Astrocyte (in vitro differentiated cells and primary cell): ENCODE results near the gene PLEKHA7. TPM values are rescaled to one million over a fixed set of nuclear protein-coding genes. Genes with fewer than 3 reads are reported as not detected.

Experiments used
- DNase-seq: peaks from one replicate; pipeline ENCODE4 v3.0.0-alpha.2; 2010; ENCODE audit warnings: low read depth
- FAIRE-seq: peaks from 2 replicates; lab custom pipeline; 2011; peaks lifted over from hg19 to GRCh38; lab: Jason Lieb, UNC
- H2AFZ ChIP-seq: 2 replicates; pipeline ENCODE4 v1.6.0; 2012; ENCODE audit warnings: low read depth, low read length, inconsistent platforms
- H3K27ac ChIP-seq: 2 replicates; pipeline ENCODE4 v1.5.1; 2011; ENCODE audit warnings: low read depth, low read length, inconsistent platforms
- H3K27me3 ChIP-seq: 2 replicates; pipeline ENCODE4 v1.6.0; 2011; ENCODE audit warnings: low read length, inconsistent platforms; ENCODE audit not compliant: insufficient read depth
- H3K36me3 ChIP-seq: 2 replicates; pipeline ENCODE4 v1.5.1; 2011; ENCODE audit warnings: low read length, inconsistent platforms; ENCODE audit not compliant: insufficient read depth
- H3K4me1 ChIP-seq: 2 replicates; pipeline ENCODE4 v1.5.1; 2011; ENCODE audit warnings: low read length, inconsistent platforms; ENCODE audit not compliant: insufficient read depth
- H3K4me2 ChIP-seq: 2 replicates; pipeline ENCODE4 v1.6.0; 2012; ENCODE audit warnings: low read length, inconsistent platforms
- H3K4me3 ChIP-seq: 2 replicates; pipeline ENCODE4 v1.5.1; 2011; ENCODE audit warnings: low read depth, mild to moderate bottlenecking, low read length, inconsistent platforms; ENCODE audit not compliant: insufficient read depth
- H3K79me2 ChIP-seq: 2 replicates; pipeline ENCODE4 v1.6.0; 2012; ENCODE audit warnings: mild to moderate bottlenecking, low read length, inconsistent platforms; ENCODE audit not compliant: insufficient read depth
- H3K9ac ChIP-seq: 2 replicates; pipeline ENCODE4 v1.6.0; 2012; ENCODE audit warnings: mild to moderate bottlenecking, low read length, inconsistent platforms
- H3K9me3 ChIP-seq: 2 replicates; pipeline ENCODE4 v1.5.1; 2012; ENCODE audit warnings: low read depth, mild to moderate bottlenecking, low read length, inconsistent platforms; ENCODE audit not compliant: insufficient read depth
- H4K20me1 ChIP-seq: 2 replicates; pipeline ENCODE4 v1.6.0; 2012; ENCODE audit warnings: low read length, inconsistent platforms; ENCODE audit not compliant: insufficient read depth
- H3K27ac Mint-ChIP-seq: one replicate; pipeline ENCODE4 v1.8.0; 2021; ENCODE audit warnings: mild to moderate bottlenecking, mixed read lengths; ENCODE audit not compliant: unreplicated experiment
- H3K27me3 Mint-ChIP-seq: one replicate; pipeline ENCODE4 v1.8.0; 2021; ENCODE audit warnings: low read depth, mixed read lengths; ENCODE audit not compliant: unreplicated experiment
- H3K36me3 Mint-ChIP-seq: one replicate; pipeline ENCODE4 v1.8.0; 2021; ENCODE audit warnings: low read depth, mixed read lengths; ENCODE audit not compliant: unreplicated experiment
- H3K4me1 Mint-ChIP-seq: one replicate; pipeline ENCODE4 v1.8.0; 2021; ENCODE audit warnings: low read depth, mixed read lengths; ENCODE audit not compliant: unreplicated experiment
- H3K4me3 Mint-ChIP-seq: one replicate; pipeline ENCODE4 v1.8.0; 2021; ENCODE audit warnings: mild to moderate bottlenecking, moderate library complexity, mixed read lengths; ENCODE audit not compliant: unreplicated experiment
- H3K9me3 Mint-ChIP-seq: one replicate; pipeline ENCODE4 v1.8.0; 2021; ENCODE audit warnings: mild to moderate bottlenecking, mixed read lengths; ENCODE audit not compliant: unreplicated experiment
- EZH2 ChIP-seq: IDR thresholded peaks from 2 replicates; pipeline ENCODE4 v1.6.1; 2012; ENCODE audit warnings: mild to moderate bottlenecking, low read length, inconsistent platforms; ENCODE audit not compliant: insufficient read depth
- total RNA-seq: library from RNA; stranded (reverse); gene quantifications from 2 replicates; pipeline ENCODE4 v1.2.1, GENCODE V29; 2021
- TF ChIP-seq, protein P1 (sequence below): IDR thresholded peaks from 2 replicates; pipeline ENCODE4 v1.5.1; 2011; ENCODE audit warnings: low read depth, mild to moderate bottlenecking, inconsistent platforms, low read length, moderate library complexity; ENCODE audit not compliant: insufficient read depth

Gene PLEKHA7
- total RNA-seq, 1 donor from 2014 or later = 5.7 TPM

DNA sequence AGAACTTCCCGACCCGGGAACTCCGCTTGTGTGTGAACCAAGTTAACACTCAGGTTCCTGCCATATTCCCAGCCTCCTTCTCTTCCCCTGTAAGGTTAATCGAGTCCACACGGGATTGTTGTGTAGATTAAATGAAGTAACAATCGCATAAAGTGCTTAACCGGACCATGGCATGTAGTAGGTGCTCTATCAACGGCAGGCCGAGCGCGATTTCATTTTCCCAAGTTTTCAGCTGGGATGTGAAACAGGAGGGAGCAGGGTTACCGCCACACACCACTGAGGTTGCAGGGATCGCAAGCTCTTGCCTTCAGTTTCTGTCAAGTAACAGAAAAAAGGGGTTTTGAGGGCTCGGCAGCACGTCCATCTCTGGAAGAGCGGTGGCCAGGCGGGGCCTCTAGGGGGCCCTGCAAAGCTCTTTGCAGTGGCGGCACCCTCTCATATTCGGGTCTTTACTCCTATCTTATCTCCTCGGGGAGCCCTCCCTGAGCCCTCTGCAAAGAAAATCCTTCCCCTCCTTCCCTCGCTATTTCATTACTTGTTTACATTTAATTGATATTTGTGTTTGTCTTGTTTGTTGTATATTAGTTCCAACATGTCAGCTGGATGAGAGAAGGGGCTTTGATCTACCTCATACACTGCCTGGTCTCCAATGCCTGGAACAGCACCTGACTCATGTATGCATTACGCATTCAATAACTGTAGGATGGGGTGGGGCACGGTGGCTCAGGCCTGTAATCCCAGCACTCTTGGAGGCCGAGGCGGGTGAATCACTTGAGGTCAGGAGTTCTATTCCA lies 816 bp upstream of the PLEKHA7 start:
- TF ChIP-seq, protein P1, sequence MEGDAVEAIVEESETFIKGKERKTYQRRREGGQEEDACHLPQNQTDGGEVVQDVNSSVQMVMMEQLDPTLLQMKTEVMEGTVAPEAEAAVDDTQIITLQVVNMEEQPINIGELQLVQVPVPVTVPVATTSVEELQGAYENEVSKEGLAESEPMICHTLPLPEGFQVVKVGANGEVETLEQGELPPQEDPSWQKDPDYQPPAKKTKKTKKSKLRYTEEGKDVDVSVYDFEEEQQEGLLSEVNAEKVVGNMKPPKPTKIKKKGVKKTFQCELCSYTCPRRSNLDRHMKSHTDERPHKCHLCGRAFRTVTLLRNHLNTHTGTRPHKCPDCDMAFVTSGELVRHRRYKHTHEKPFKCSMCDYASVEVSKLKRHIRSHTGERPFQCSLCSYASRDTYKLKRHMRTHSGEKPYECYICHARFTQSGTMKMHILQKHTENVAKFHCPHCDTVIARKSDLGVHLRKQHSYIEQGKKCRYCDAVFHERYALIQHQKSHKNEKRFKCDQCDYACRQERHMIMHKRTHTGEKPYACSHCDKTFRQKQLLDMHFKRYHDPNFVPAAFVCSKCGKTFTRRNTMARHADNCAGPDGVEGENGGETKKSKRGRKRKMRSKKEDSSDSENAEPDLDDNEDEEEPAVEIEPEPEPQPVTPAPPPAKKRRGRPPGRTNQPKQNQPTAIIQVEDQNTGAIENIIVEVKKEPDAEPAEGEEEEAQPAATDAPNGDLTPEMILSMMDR = peak; percentile 45
- TF ChIP-seq EZH2 = peak; percentile 88
- peak overlapping the region; percentile 74 for H2AFZ ChIP-seq
- H3K9me3 ChIP-seq = no peaks in the 10 kb centered on the region
- peak; percentile 47 for DNase-seq
- no peak for FAIRE-seq
- H3K27me3 Mint-ChIP-seq = peaks cover 4% of the 10 kb centered on the region
- H3K27ac ChIP-seq = no peak overlapping the region
- peaks cover 2% of the 10 kb centered on the region for H3K4me1 Mint-ChIP-seq
- peak overlapping the region; percentile 56 for H3K9ac ChIP-seq
- H3K4me3 ChIP-seq = peak overlapping the region; percentile 50
- H3K79me2 ChIP-seq = no peaks in the 10 kb centered on the region
- no peaks in the 10 kb centered on the region for H3K36me3 ChIP-seq
- H3K4me3 Mint-ChIP-seq = peak overlapping the region; percentile 88
- peaks cover 10% of the 10 kb centered on the region for H3K27me3 ChIP-seq
- H3K9me3 Mint-ChIP-seq = no peaks in the 10 kb centered on the region
- no peaks in the 10 kb centered on the region for H3K36me3 Mint-ChIP-seq
- no peak overlapping the region for H3K27ac Mint-ChIP-seq
- peak overlapping the region; percentile 90 for H3K4me2 ChIP-seq
- peaks cover 17% of the 10 kb centered on the region for H3K4me1 ChIP-seq
- no peaks in the 10 kb centered on the region for H4K20me1 ChIP-seq

DNA sequence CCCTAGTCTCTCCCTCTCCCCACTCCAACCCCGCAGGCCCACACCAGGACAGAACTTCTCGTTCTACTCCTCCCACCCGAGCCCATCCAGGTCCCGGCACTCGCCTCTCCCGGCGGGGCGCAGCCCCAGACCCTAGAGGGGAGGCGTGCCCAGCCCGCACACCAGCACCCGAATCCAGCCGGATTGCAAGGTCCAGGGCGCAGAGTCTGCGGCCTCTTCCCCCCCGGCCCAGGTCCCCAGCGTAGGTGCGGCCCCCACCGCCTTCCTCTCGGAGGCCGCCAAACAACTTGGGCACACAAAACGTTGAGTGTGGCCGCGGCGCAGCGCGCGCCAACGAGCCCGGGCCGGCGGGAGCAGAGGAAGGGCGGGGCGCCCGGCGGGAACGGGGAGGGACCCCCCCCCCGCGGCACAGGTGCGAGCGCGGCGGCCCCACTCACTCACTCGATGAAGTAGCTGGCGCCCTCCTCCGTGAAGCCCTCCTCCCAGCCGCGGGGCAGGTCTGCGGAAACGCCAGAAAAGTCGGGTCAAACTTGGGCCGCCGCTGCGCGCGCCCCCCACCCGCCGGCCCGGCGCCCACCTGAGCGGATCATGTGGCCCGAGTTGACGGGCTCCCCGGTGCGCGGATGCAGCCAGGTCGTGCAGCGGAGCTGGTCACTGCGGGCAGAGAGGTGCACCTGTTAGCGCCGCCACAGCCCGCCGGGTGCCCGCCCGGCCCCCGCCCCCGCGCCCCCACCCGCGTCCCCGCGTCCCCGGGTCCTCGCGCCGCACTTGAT lies 480 bp downstream of the PLEKHA7 start:
- FAIRE-seq (no peak), DNase-seq (no peak)
- H3K9me3 Mint-ChIP-seq = no peaks in the 10 kb centered on the region
- peaks cover 2% of the 10 kb centered on the region for H3K4me1 Mint-ChIP-seq
- H4K20me1 ChIP-seq = no peaks in the 10 kb centered on the region
- peak overlapping the region; percentile 39 for H3K9ac ChIP-seq
- H3K4me3 Mint-ChIP-seq = no peak overlapping the region
- H3K4me2 ChIP-seq = peak overlapping the region; percentile 95
- H3K27ac ChIP-seq = no peak overlapping the region
- TF ChIP-seq, protein P1 = no peak
- TF ChIP-seq EZH2 = peak; percentile 87
- H3K27ac Mint-ChIP-seq = no peak overlapping the region
- H3K36me3 ChIP-seq = no peaks in the 10 kb centered on the region
- peaks cover 14% of the 10 kb centered on the region for H3K27me3 ChIP-seq
- H3K9me3 ChIP-seq = no peaks in the 10 kb centered on the region
- H3K27me3 Mint-ChIP-seq = peaks cover 5% of the 10 kb centered on the region
- H3K36me3 Mint-ChIP-seq = no peaks in the 10 kb centered on the region
- no peaks in the 10 kb centered on the region for H3K79me2 ChIP-seq
- peaks cover 17% of the 10 kb centered on the region for H3K4me1 ChIP-seq
- peak overlapping the region; percentile 52 for H3K4me3 ChIP-seq
- peak overlapping the region; percentile 78 for H2AFZ ChIP-seq
